Effector memory CD4-positive, alpha-beta T cell (primary cell): ENCODE data around the gene PPFIA1.

ENCODE experiments used
- DNase-seq, 3 donors: peaks; one replicate each; pipeline ENCODE4 v3.0.0-alpha.2; 2020
- H3K27ac ChIP-seq: 2 replicates; pipeline ENCODE4 v1.7.0; 2013; ENCODE audit warnings: mild to moderate bottlenecking, low read length, moderate library complexity; ENCODE audit not compliant: insufficient read depth, poor library complexity, severe bottlenecking
- H3K27me3 ChIP-seq: replicated peaks from 2 replicates; pipeline ENCODE4 v1.7.0; 2013; ENCODE audit warnings: mild to moderate bottlenecking, low read length; ENCODE audit not compliant: insufficient read depth, control insufficient read depth, poor library complexity, severe bottlenecking
- H3K36me3 ChIP-seq: 2 replicates; pipeline ENCODE4 v1.7.0; 2013; ENCODE audit warnings: mild to moderate bottlenecking, low read length, moderate library complexity; ENCODE audit not compliant: control insufficient read depth, insufficient read depth
- H3K4me1 ChIP-seq: 2 replicates; pipeline ENCODE4 v1.7.0; 2013; ENCODE audit warnings: low read length, mild to moderate bottlenecking; ENCODE audit not compliant: control insufficient read depth, insufficient read depth, poor library complexity, severe bottlenecking
- H3K4me3 ChIP-seq: 2 replicates; pipeline ENCODE4 v1.7.0; 2013; ENCODE audit warnings: low read length, low read depth, mild to moderate bottlenecking; ENCODE audit not compliant: insufficient read depth, poor library complexity, severe bottlenecking
- H3K9me3 ChIP-seq: 2 replicates; pipeline ENCODE4 v1.7.0; 2013; ENCODE audit warnings: mild to moderate bottlenecking, low read length, moderate library complexity; ENCODE audit not compliant: control insufficient read depth
- total RNA-seq, 3 donors: gene quantifications; one replicate each; lab custom pipeline; 2026; lab: John Stamatoyannopoulos, UW

PPFIA1 gene
- total RNA-seq, result 60.2 to 70.3 (median 65.8) reads per million in 3 donors

GRCh38 chr11:70270104-70270876 lies at the start of gene PPFIA1:
PPFIA1 (plus strand) TSS chr11:70270690; CDS start chr11:70272173, 1,483 bp downstream.
- Histone ChIP-seq H3K27ac (peak within 1 kb of the TSS; percentile 76), H3K4me1 (peaks cover 7% of the 10 kb centered on the region), H3K36me3 (peaks cover 15% of the 10 kb centered on the region), H3K9me3 (no peaks in the 10 kb centered on the region), H3K27me3 (no peaks in the 10 kb centered on the region), H3K4me3 (peak within 1 kb of the TSS; percentile 98)
- peak; percentile 92 to 93 (median 92) for DNase-seq

- no peaks in the 10 kb centered on the region for H3K9me3 ChIP-seq
- H3K4me1 ChIP-seq, result no peaks in the 10 kb centered on the region
- H3K4me3 ChIP-seq, result no peak overlapping the region
- no peaks in the 10 kb centered on the region for H3K36me3 ChIP-seq
- DNase-seq, result no peak
- H3K27ac ChIP-seq, result no peak overlapping the region
- no peaks in the 10 kb centered on the region for H3K27me3 ChIP-seq
Observed at GRCh38 chr11:70220920-70221319, 49.6 kb upstream of the PPFIA1 start.

DNA sequence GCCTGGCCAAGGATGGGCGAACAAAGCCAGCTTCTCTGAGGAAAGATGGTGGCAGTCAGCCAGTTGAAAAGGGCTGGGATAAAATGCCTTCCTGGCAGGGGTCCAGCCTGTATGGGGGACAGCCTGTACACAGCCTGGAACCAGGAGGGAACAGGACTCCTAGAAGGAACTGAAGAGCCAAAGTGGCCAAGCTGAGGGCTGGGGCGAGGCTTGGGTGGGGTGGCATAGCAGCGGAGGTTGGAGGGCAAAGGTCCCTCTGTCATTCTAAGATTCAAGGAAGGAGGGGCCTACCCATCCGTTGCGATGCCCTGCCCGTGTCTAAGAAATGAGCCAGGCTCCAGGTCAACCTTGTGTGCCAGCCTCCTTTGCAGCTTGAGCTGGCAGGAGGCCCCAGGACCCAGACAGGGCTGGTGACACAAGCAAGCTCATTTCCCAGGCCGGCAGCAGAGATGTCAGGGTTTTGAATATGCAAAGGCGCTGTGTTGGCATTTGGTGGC lies 44.8 kb upstream of the PPFIA1 start:
- no peaks in the 10 kb centered on the region for H3K27me3 ChIP-seq
- H3K36me3 ChIP-seq, result no peaks in the 10 kb centered on the region
- DNase-seq, result no peak
- no peak overlapping the region for H3K4me3 ChIP-seq
- no peaks in the 10 kb centered on the region for H3K9me3 ChIP-seq
- H3K4me1 ChIP-seq, result no peaks in the 10 kb centered on the region
- no peak overlapping the region for H3K27ac ChIP-seq

- Histone ChIP-seq H3K27ac (no peak overlapping the region), H3K9me3 (no peaks in the 10 kb centered on the region), H3K27me3 (no peaks in the 10 kb centered on the region), H3K36me3 (no peaks in the 10 kb centered on the region), H3K4me1 (no peaks in the 10 kb centered on the region), H3K4me3 (no peak overlapping the region)
- DNase-seq, result no peak
Observed at GRCh38 chr11:70226183-70226582, 44.3 kb upstream of the PPFIA1 start.

GRCh38 chr11:70226967-70227366 lies 43.5 kb upstream of the PPFIA1 start:
- Histone ChIP-seq H3K27ac (no peak overlapping the region), H3K9me3 (no peaks in the 10 kb centered on the region), H3K4me1 (no peaks in the 10 kb centered on the region), H3K4me3 (no peak overlapping the region), H3K36me3 (no peaks in the 10 kb centered on the region), H3K27me3 (no peaks in the 10 kb centered on the region)
- DNase-seq, result no peak

DNA sequence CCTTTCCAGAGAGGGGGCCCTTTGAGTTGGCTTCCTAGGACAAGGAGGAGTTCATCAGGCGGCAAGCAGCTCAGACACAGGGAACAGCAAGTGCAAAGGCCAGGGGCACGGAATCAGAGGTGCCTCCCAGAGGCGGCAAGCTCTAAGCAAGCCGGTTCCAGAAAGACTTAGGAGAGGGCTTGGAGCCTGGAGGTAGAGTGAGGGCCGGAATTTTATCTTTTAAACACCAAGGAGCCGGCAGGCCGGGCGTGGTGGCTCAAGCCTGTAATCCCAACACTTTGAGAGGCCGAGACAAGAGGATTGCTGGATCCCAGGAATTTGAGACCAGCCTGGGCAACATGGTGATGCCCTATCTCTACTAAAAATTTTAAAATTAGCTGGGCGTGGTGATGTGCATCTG lies 40.8 kb upstream of the PPFIA1 start:
- no peaks in the 10 kb centered on the region for H3K9me3 ChIP-seq

GRCh38 chr11:70230151-70230839 lies 40.2 kb upstream of the PPFIA1 start:
- Histone ChIP-seq H3K27me3 (no peaks in the 10 kb centered on the region), H3K27ac (no peak overlapping the region), H3K36me3 (no peaks in the 10 kb centered on the region)

More for the DNA sequence above, 40.8 kb upstream of the PPFIA1 start:
- H3K36me3 ChIP-seq, result no peaks in the 10 kb centered on the region
- DNase-seq, result no peak
- H3K4me1 ChIP-seq, result no peaks in the 10 kb centered on the region
- H3K27me3 ChIP-seq, result no peaks in the 10 kb centered on the region
- H3K4me3 ChIP-seq, result no peak overlapping the region
- no peak overlapping the region for H3K27ac ChIP-seq

GRCh38 chr11:70230840-70231710 lies 39.4 kb upstream of the PPFIA1 start:
- H3K27me3 ChIP-seq, result no peaks in the 10 kb centered on the region

More at GRCh38 chr11:70230151-70230839, 40.2 kb upstream of the PPFIA1 start:
- Histone ChIP-seq H3K4me3 (no peak overlapping the region), H3K4me1 (no peaks in the 10 kb centered on the region), H3K9me3 (no peaks in the 10 kb centered on the region)
- DNase-seq, result no peak

DNA sequence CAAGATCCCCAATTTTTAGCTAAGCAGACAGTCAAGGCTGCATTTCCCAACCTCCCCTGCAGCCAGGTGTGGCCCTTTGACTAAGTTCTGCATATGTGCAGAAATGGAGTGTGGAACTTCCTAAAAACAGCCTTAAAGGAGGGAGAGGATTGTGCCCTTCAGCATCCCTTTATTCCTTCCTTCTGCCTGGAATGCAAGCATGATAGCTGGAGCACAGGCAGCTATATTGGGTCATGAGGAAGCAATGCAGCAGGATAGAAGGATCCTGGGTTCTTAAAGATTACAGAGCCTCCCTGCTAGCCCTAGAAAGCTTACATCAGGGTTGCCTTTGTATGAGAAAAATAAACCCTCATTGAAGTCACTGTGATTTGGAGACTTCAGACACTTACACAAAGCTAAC lies 37.5 kb upstream of the PPFIA1 start:
- H3K27ac ChIP-seq, result no peak overlapping the region
- H3K4me1 ChIP-seq, result no peaks in the 10 kb centered on the region
- no peaks in the 10 kb centered on the region for H3K27me3 ChIP-seq
- H3K9me3 ChIP-seq, result no peaks in the 10 kb centered on the region
- H3K4me3 ChIP-seq, result no peak overlapping the region
- DNase-seq, result no peak
- no peaks in the 10 kb centered on the region for H3K36me3 ChIP-seq

More at GRCh38 chr11:70230840-70231710, 39.4 kb upstream of the PPFIA1 start:
- Histone ChIP-seq H3K4me1 (no peaks in the 10 kb centered on the region), H3K9me3 (no peaks in the 10 kb centered on the region), H3K4me3 (no peak overlapping the region), H3K27ac (no peak overlapping the region), H3K36me3 (no peaks in the 10 kb centered on the region)
- DNase-seq, result no peak
